Measurements from ENCODE around the gene MYO18A.
"Not testable (repeated sequence)": the region's sequence is repeated elsewhere in the genome, so short reads cannot be mapped to it uniquely, and the experiment has no call there.

MYO18A gene

DNA sequence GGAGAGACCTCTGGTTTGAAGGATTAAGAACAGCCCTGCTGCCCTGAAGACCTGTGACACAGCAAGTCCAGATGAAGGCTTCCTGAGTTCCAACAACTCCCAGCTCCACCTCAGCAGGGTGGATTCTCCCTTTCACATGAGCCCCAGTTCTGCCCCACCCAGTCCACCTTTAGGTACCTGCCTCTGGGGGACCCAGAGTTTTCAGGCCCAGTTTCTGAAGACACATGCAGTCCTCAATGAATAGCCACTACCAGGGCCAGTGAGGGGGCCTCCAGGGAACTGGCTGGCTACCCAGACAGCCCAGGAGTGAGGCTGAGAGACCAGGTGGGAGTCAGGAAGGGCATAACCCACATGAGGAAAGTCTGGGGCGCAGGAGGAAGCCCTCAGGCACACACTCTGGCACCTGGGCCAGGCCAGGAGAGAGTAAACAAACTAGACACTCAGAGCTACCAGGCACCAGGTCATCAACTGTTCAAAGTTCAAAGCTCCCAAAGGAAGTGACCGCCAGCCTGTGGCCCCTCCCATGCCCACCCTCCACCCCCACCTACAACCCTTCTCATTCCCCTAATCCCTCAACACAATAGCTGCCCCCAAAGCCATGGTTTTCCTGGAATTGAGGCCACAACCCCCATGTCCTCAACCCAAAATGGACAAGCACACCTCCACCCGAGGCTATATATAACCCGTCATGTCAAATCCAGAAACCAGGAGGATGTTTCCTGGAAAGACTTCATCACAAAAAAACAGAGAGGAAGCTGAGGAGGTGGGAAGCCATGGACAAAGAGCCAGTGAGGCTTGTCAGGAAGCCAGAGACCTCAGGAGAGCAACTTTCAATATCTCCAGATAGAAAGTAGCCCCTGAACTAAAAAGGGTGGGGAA, 2.1 kb downstream of the MYO18A start:
- ATAC-seq (no peak), DNase-seq (ENCODE audit: low spot score in 2 of 2) (no peak)
- Mint-ChIP-seq H3K4me3 (peak overlapping the region; percentile 90), H3K9me3 (no peaks in the 10 kb centered on the region), H3K4me1 (peaks cover 43% of the 10 kb centered on the region), H3K27ac (peak overlapping the region; percentile 97), H3K36me3 (peaks cover 5% of the 10 kb centered on the region)

GRCh38 chr17:29177541-29177870, 2.7 kb downstream of the MYO18A start:
- DNase-seq (ENCODE audit: low spot score in 2 of 2) (no peak), ATAC-seq (no peak)
- H3K4me3 Mint-ChIP-seq, result peak overlapping the region; percentile 90
- H3K9me3 Mint-ChIP-seq, result no peaks in the 10 kb centered on the region
- peaks cover 43% of the 10 kb centered on the region for H3K4me1 Mint-ChIP-seq
- H3K36me3 Mint-ChIP-seq, result peaks cover 5% of the 10 kb centered on the region
- peak overlapping the region; percentile 97 for H3K27ac Mint-ChIP-seq

DNA sequence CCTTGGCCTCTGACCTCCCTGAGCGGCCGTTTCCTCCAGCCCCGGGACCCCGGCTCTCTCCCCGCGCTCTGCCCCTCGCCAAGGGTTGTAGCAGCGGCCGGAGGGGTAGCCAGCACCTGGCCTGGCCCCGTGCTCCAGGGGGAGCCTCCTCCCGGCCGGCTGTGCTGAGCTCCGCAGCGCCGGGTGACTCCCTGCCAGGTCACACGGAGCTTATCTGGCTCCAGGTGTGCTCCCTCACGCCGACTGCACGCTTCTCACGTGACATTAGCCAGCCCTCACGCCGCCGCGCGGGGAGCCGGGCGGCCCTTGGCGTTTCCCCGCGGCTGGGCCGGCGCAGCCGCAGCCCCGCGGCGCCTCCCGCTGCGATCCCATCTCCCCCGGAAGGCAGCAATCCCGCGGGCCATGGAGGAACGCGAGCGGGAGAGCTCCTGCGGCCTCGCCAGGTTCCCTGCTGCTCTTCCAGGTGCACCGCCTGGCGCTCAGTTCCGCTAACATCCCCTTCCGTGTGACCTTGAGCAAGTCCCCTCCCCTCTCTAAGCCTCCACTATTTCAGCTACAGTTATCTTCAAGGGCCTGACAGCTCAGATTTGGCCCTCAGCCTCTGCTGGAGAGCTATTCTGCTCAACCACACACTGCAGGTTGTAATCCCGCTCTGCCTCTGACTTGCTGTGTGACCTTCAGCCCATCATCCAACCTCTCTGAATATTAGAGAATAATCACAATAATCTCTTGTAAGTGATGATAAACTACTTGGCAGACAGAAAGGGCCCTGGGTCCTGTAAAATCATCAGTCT, 3.4 kb downstream of the MYO18A start:
- H3K27ac Mint-ChIP-seq, result peak overlapping the region; percentile 97
- H3K9me3 Mint-ChIP-seq, result no peaks in the 10 kb centered on the region
- H3K4me1 Mint-ChIP-seq, result peaks cover 43% of the 10 kb centered on the region
- DNase-seq (ENCODE audit: low spot score in 2 of 2) (peak; percentile 30 to 70), ATAC-seq (peak; percentile 52)
- peaks cover 5% of the 10 kb centered on the region for H3K36me3 Mint-ChIP-seq
- peak overlapping the region; percentile 90 for H3K4me3 Mint-ChIP-seq

DNA sequence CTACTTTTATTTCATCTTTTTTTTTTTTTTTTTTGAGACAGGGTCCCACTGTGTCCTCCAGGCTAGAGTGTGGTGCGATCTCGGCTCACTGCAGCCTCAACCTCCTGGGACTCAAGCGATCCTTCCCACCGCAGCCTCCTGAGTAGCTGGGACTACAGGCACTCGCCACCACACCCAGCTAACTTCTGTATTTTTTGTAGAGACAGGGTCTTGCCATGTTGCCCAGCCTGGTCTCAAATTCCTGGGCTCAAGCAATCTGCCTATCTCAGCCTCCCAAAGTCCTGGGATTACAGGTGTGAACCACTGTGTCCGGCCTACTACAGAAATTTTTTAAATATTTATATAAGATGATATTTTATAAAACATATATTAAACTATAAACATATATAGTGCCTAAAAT, 4.8 kb downstream of the MYO18A start:
- no peak for ATAC-seq
- H3K4me1 Mint-ChIP-seq, result peaks cover 35% of the 10 kb centered on the region
- no peaks in the 10 kb centered on the region for H3K9me3 Mint-ChIP-seq
- H3K27ac Mint-ChIP-seq, result no peak overlapping the region
- no peak overlapping the region for H3K4me3 Mint-ChIP-seq
- peaks cover 5% of the 10 kb centered on the region for H3K36me3 Mint-ChIP-seq
- no peak for DNase-seq (ENCODE audit: low spot score in 2 of 2)

- peaks cover 15% of the 10 kb centered on the region for H3K4me1 Mint-ChIP-seq
- H3K36me3 Mint-ChIP-seq, result peaks cover 5% of the 10 kb centered on the region
- H3K9me3 Mint-ChIP-seq, result no peaks in the 10 kb centered on the region
- no peak overlapping the region for H3K4me3 Mint-ChIP-seq
- ATAC-seq (no peak), DNase-seq (ENCODE audit: low spot score in 2 of 2) (no peak)
- H3K27ac Mint-ChIP-seq, result no peak overlapping the region
Measured at GRCh38 chr17:29172589-29172988, 7.6 kb downstream of the MYO18A start.

DNA sequence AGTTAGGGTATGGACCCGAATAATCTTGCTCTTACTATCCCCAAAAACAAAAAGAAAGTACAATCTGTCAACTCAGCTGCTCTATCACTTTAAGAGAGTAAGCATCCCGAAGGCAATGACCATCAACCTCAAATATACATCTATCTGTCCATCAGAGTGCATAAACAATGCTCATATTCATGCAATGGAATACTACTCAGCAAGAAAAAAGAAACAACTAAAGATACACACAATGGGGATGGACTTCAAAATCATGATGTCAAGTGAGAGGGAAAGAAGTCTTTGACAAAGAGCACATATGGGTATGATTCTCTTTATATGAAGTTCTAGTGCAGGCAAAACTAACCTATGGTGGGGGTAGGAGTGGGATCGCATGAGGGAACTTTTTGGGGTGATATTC, 9.5 kb downstream of the MYO18A start:
- ATAC-seq (no peak), DNase-seq (ENCODE audit: low spot score in 2 of 2) (no peak)
- H3K36me3 Mint-ChIP-seq, result peaks cover 14% of the 10 kb centered on the region
- no peak overlapping the region for H3K27ac Mint-ChIP-seq
- H3K4me3 Mint-ChIP-seq, result no peak overlapping the region
- H3K9me3 Mint-ChIP-seq, result no peaks in the 10 kb centered on the region
- no peaks in the 10 kb centered on the region for H3K4me1 Mint-ChIP-seq

DNA sequence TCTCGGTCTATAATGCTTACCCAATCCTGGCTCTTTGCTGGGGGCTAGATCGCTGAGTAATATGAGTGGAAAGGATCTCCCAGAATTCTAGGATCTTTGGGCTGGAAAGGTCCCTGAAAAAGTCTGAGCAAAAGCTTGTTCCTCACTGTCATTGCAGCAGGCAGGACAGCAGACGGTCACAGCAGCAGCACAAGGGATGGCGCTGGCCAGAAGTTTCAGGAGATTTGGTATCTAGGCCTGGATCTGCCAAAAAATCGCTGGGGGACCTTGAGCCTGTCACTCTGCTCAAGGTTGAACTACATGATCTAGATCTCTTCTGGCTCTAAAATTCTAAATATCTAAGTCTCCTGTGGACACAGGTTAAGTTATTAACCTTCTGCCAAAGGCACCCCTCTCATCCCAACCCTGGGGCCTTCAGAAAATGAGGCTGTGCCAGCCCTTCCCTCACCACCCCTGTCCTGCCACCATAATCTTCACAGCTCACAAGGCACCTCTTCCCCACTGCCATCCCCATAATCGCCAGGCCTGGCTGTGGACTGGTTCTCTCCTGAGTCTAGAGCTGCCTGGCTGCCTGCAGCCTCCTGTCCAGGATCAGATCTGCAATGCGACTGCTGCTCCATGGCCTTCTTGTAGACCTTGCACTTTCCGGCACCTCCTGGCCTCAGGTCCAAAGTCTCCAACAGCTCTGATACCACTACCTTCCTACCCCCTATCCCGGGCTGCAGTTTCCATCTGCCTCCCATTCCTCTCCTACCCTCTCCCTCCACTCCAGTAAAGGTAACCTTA, 10.2 kb downstream of the MYO18A start:
- DNase-seq (ENCODE audit: low spot score in 2 of 2) (no peak), ATAC-seq (no peak)
- H3K4me3 Mint-ChIP-seq, result no peak overlapping the region
- H3K9me3 Mint-ChIP-seq, result no peaks in the 10 kb centered on the region
- H3K36me3 Mint-ChIP-seq, result peaks cover 14% of the 10 kb centered on the region
- H3K4me1 Mint-ChIP-seq, result no peaks in the 10 kb centered on the region
- no peak overlapping the region for H3K27ac Mint-ChIP-seq

GRCh38 chr17:29168759-29169126, 11.5 kb downstream of the MYO18A start:
- not testable (repeated sequence) for H3K27ac Mint-ChIP-seq; ATAC-seq; H3K9me3 Mint-ChIP-seq; H3K4me3 Mint-ChIP-seq; H3K4me1 Mint-ChIP-seq; DNase-seq (ENCODE audit: low spot score in 2 of 2)
- peaks cover 14% of the 10 kb centered on the region for H3K36me3 Mint-ChIP-seq

- H3K4me3 Mint-ChIP-seq, result no peak overlapping the region
- no peaks in the 10 kb centered on the region for H3K4me1 Mint-ChIP-seq
- no peak overlapping the region for H3K27ac Mint-ChIP-seq
- H3K9me3 Mint-ChIP-seq, result no peaks in the 10 kb centered on the region
- ATAC-seq (no peak), DNase-seq (ENCODE audit: low spot score in 2 of 2) (no peak)
- peaks cover 9% of the 10 kb centered on the region for H3K36me3 Mint-ChIP-seq
Measured at GRCh38 chr17:29168079-29168758, 12.0 kb downstream of the MYO18A start.

DNA sequence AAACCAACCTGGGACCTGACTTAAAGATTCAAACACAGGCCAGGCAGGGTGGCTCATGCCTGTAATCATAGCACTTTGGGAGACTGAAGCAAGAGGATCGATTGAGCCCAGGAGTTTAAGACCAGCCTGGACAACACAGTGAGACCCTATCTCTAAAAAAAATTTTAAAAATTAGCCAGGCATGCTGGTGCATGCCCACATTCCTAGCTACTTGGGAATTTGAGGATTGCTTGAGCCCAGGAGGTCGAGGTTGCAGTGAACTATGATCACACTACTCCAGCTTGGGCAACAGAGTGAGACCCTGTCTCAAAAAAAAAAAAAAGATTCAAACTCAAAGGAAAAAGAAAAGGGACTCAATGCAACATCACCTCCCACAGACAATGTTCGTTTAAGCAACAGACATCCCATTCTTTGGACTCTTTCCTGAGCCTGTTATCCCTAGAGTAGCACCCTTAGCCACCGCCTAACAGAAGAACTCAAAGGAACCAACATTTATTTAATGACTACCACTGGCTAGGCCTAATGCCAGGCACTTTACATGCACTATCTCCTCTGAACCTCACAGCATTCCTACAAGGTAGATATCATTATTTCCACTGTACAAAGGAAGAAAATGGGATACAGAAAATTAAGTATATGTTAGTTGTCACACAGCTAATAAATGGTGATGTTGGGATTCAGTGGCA, 12.7 kb downstream of the MYO18A start:
- ATAC-seq (no peak), DNase-seq (ENCODE audit: low spot score in 2 of 2) (no peak)
- Mint-ChIP-seq H3K27ac (no peak overlapping the region), H3K36me3 (peaks cover 8% of the 10 kb centered on the region), H3K9me3 (no peaks in the 10 kb centered on the region), H3K4me3 (no peak overlapping the region), H3K4me1 (no peaks in the 10 kb centered on the region)

DNA sequence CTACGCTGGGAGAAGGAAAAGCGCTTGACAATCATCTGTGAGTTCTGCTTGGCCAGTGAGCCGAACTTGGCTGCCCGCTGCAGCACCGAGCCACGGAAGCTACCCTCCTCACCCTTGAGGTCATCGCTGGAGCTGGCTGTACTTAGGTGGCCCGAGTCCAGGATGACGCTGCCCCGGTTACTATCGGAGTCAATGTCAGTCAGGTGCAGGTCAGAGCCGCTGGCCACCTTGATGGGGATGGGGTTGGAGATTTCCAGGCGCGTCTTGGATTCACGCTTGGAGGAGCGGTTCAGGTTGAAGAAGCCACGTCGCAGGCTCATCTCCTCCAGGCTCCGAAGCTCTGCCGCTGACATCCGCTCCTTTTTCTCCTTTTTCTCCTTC, 13.7 kb downstream of the MYO18A start:
- Mint-ChIP-seq H3K27ac (no peak overlapping the region), H3K36me3 (peaks cover 8% of the 10 kb centered on the region), H3K9me3 (no peaks in the 10 kb centered on the region), H3K4me1 (no peaks in the 10 kb centered on the region), H3K4me3 (no peak overlapping the region)
- DNase-seq (ENCODE audit: low spot score in 2 of 2) (no peak), ATAC-seq (no peak)

- Mint-ChIP-seq H3K36me3 (peaks cover 8% of the 10 kb centered on the region), H3K27ac (peak overlapping the region; percentile 37), H3K4me3 (no peak overlapping the region), H3K4me1 (no peaks in the 10 kb centered on the region), H3K9me3 (no peaks in the 10 kb centered on the region)
- DNase-seq (ENCODE audit: low spot score in 2 of 2) (no peak), ATAC-seq (no peak)
Measured at GRCh38 chr17:29165800-29166506, 14.2 kb downstream of the MYO18A start.

DNA sequence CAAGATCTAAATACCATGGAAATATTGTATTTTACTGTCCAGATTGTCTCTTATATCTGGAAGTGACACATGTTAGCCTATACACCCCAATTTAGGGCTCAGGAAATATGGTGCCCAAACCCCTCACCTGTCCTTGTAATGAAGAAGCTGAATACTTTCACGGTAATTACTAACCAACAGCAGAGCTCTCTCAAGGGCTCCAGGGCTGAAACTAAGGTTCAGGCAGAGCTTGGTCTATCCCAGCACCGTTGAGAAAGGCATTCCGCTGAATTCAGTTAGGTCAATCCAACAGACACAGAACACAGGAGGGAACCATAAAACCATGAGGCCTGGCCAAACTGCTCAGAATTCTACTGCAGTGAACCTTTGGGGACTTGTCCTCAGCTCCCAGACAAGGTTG, 14.9 kb downstream of the MYO18A start:
- H3K4me1 Mint-ChIP-seq, result no peaks in the 10 kb centered on the region
- peak overlapping the region; percentile 54 for H3K27ac Mint-ChIP-seq
- no peaks in the 10 kb centered on the region for H3K9me3 Mint-ChIP-seq
- ATAC-seq (no peak), DNase-seq (ENCODE audit: low spot score in 2 of 2) (no peak)
- H3K4me3 Mint-ChIP-seq, result no peak overlapping the region
- H3K36me3 Mint-ChIP-seq, result peaks cover 8% of the 10 kb centered on the region

GRCh38 chr17:29163563-29163962, 16.6 kb downstream of the MYO18A start:
- Mint-ChIP-seq H3K4me3 (no peak overlapping the region), H3K9me3 (no peaks in the 10 kb centered on the region), H3K36me3 (peaks cover 8% of the 10 kb centered on the region), H3K4me1 (peaks cover 14% of the 10 kb centered on the region), H3K27ac (no peak overlapping the region)
- DNase-seq (ENCODE audit: low spot score in 2 of 2) (no peak), ATAC-seq (no peak)

Measured in stimulated activated effector memory CD8-positive, alpha-beta T cell treated with anti-CD3 and anti-CD28 coated beads, Interleukin-12 subunit alpha, Interleukin-12 subunit beta, amount 100 ng/mL, for 72 hours (primary cell).